GM18861 (cell line): ENCODE data around the gene NET1.

ENCODE experiments used
- ATAC-seq: cut with Tn5 transposase; IDR thresholded peaks from one replicate; pipeline ENCODE4 v1.9.1; 2021; ENCODE audit not compliant: unreplicated experiment

Gene NET1

GRCh38 chr10:5479481-5480161, 67.3 kb downstream of the NET1 start:
- no peak for ATAC-seq

DNA sequence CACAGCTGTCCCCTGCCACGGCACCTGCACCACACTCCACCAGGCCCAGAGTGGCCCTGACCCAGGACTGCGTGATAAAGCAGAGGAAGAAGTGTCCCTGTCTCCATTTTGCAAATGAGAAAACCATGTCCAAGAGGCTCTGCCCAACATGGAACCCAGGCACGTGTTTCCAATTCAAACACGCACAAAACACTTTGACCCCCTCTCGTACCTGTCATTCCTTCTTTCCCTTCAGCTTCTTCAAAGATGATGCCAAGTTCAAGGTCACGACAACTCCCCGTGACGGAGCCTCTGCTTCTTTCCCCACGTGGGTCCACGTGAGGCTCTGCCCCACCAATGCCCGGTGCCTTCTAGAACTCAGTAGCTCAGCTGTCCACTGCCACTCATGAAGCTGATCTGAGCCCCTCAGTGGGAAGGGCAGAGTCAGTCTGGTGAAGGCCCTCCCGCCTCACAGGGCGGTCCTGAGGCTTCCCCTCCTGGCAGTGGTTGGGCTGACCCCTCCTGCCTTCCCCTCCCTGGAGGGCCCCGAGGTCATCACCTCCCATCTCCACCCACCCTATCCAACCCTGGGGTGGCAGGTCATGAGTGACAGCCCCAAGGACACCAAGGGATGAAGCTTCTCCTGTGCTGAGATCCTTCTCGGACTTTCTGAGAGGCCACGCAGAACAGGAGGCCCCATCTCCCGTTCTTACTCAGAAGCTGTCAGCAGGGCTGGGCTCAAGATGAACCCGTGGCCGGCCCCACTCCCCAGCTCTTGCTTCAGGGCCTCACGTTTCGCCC, 68.0 kb downstream of the NET1 start:
- ATAC-seq = no peak

DNA sequence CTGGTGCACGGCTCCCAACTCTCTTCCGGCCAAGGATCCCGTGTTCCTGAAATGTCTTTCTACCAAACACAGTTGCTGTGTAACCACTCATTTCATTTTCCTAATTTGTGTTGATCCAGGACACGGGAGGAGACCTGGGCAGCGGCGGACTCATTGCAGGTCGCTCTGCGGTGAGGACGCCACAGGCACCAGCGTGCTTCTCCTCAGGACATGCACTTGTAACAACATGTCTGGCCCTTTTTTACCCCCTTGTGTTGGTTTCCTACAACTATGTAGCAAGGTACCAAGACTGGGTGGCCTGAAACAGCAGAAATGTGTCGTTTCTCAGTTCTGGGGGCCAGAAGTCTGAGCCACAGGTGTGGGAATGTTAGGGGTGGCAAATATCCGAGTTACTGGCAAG, 68.8 kb downstream of the NET1 start:
- no peak for ATAC-seq

GRCh38 chr10:5482016-5482415, 69.7 kb downstream of the NET1 start:
- no peak for ATAC-seq

DNA sequence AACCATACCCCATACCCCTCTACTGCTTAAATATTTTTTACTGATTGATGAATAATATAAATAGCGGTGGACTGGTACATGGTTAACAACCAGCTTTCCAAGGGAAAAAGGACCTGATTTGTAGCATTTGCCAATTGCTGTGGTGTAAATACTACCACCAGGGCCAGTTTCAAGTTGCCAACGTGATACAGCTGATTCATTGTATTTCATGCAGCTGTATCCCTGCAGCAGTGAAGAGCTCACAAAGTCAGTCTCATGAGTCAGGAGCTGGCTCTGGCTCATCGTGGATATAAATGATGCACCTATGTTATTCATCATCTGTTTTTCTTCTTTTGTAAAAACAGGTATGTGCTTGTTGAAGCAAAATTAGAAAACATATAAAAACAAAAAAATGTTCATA, 71.8 kb downstream of the NET1 start:
- ATAC-seq = no peak

DNA sequence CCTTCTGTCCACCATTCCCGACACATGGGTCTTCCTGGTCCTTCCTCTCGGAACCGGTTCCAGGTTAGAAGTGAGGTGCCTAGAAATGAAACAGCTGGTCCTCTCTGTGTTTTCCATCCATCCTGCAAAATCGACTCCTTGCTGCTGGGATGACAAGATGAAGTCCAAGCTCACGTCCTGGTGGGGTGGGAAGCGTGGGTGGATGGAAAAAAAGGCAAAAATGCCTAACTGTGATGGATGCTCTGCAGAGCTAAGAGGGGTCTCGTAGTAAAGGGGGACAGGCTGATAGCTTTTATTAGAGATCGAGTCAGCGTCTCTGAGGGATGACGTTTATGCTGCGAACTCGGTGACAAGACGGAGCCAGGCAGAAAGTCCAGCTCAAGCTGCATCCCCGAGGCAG, 72.9 kb downstream of the NET1 start:
- ATAC-seq = no peak

DNA sequence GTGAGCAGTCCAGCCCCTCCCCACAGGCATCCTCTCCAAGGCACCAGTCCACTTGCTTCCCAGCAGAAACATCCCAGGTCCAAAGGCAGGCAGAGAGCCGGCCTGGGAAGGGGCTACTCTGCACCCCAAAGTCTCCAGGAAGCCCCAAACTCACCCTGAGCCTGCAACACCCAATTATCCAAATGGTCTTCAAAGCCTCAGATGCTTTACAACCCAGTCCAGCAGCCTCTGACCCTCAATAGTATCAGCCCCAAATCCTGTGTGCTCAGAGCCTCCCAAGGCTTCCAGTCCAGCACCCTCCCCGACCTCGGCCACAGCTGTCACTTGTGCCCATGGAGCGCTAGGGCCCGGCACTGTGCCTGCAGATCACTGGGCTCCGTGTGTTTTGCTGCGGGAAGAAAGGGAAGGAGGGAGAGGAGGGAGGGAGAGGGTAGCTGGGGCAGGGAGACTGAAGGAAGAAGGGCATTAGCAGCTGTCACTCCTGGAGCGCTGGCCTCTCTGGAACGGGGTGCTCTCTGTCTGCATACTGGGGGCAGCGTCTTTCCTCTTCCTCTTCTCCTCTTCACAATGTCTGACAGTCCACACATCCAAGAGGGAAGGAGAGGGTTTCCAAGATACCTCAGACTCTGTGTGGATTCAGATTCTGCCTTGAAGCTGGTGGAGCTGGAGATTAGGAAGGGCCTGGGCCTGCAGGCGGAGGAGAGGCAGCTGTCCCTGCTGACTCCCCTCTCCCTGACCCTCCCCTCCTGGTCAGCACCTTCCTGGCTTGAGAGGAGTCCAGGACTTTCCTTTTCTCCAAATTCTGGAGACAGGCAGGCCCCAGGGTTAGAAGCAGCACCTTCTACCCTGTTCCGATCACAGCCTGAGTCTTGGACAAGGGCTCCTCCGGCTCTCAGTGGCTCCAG, 73.8 kb downstream of the NET1 start:
- no peak for ATAC-seq

DNA sequence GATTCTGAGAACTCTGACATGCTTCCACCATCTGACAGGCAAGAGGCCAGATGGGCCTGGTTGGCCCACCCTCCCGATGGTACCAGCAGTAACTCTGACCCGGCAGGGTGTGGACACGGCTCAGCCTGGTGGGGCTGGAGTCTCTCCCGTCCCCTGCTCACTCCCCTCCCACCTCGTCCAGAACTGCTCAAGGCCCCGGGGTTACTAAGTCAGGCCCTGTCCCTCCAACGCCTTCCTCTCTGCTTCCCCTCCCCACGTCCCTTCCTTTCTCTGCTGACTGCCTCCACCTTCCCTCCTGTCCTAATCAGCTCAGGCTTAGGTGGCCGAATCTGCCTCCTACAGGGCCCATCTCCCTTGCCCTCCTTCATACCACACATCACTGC, 74.5 kb downstream of the NET1 start:
- no peak for ATAC-seq

- ATAC-seq = no peak
Observed at GRCh38 chr10:5488272-5489161, 76.2 kb downstream of the NET1 start.

GRCh38 chr10:5490032-5490431, 77.7 kb downstream of the NET1 start:
- no peak for ATAC-seq

DNA sequence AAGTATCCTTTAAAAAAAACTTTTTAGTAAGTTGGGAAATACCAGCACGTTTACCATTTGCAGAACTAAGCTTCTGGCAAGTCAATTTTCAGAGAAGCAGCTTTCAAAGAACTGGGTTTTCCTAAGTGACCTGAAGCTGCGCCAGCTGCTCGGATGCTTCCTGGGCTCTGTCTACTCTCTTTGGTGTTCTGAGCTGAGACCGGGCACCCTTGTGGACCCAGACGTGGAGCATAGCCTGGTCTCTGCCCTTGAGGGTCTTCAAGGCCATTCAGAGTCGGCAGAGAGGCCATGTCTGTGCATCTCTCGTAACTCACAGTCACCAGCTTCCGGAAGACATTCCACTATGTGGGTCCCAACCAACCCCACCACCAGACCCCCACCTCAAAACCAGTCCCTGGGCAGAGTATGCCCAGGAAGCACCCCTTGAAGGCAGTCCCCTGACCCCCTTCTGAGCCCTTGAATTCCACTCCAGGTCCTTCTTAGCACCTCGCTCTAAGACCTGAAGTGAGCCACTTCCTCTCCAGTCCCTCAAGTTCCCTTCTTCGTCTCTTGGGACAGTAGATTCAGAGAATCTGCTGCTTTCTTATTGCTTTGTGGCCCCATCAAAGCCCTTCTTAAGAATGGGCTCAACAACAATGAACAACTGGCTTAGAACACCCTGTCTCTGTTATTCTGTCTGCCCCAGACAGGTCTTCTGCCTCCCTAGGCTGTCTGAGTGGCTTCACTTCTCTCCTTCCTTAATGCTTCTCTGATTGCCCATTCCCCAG, 78.5 kb downstream of the NET1 start:
- ATAC-seq = no peak

- ATAC-seq = no peak
Observed at GRCh38 chr10:5491477-5491876, 79.1 kb downstream of the NET1 start.

DNA sequence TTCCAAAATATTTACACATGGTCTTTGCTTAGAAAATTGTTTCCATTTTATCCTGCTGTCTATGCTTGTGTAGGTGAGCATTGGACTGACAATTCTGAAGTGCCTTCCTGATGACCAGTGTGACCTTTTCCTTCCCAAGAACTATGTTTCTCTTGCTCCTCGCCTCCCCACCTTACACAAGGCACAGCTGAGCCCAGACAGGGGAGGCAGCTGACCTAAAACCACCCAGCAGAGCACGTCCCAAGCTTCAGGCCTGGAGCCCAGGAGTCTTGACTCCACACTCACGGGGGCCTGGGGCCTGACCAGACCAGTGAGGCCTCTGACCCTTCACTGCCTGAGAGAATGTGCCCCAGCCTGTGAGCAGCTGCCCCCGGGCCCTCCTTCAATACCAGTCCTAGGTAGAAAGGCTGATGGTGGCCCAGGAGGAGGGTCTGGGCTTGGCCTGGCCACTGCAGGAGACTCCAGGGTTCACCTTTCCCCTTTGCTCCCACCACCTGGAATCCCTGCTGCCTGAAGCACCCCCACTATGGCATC, 80.0 kb downstream of the NET1 start:
- no peak for ATAC-seq

- ATAC-seq = no peak
Observed at GRCh38 chr10:5492929-5493576, 80.7 kb downstream of the NET1 start.

DNA sequence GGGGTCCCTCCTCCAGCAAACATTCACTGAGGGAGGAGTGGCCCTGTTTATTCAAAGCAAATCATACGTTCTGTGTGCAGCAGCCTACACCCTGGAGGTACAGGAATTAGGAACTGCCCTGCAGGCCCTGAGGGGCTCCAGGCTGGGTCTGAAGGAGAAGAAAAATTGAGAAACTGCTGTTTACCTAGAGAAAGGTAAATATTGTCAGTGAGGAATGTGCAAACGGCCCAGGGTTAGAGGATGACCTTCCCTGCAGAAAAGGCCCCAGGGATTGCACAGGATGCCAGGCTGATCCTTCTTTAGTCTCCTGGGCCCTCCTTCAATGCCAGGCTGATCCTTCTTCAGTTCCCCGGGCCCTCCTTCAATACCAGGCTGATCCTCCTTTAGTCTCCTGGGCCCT, 81.3 kb downstream of the NET1 start:
- ATAC-seq = no peak

DNA sequence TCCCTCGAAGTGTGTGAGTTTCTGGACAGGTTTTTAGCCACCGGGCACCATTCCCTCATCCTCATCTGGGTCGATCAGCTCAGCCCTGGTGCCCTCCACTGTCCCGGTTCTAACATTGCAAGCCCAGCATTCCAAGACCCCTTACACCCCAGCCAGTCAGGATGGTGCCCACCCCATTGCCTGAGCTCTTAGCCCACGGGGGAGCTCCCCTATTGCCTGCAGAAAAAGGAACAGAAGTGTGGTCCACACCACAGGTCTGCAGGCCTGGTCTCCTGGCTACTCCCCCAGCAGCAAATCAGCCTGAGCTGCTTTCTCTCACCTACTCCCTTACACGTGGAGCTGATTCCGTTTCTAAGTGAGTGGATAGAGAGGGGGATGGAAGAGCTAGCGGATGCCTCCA, 82.3 kb downstream of the NET1 start:
- ATAC-seq = no peak

DNA sequence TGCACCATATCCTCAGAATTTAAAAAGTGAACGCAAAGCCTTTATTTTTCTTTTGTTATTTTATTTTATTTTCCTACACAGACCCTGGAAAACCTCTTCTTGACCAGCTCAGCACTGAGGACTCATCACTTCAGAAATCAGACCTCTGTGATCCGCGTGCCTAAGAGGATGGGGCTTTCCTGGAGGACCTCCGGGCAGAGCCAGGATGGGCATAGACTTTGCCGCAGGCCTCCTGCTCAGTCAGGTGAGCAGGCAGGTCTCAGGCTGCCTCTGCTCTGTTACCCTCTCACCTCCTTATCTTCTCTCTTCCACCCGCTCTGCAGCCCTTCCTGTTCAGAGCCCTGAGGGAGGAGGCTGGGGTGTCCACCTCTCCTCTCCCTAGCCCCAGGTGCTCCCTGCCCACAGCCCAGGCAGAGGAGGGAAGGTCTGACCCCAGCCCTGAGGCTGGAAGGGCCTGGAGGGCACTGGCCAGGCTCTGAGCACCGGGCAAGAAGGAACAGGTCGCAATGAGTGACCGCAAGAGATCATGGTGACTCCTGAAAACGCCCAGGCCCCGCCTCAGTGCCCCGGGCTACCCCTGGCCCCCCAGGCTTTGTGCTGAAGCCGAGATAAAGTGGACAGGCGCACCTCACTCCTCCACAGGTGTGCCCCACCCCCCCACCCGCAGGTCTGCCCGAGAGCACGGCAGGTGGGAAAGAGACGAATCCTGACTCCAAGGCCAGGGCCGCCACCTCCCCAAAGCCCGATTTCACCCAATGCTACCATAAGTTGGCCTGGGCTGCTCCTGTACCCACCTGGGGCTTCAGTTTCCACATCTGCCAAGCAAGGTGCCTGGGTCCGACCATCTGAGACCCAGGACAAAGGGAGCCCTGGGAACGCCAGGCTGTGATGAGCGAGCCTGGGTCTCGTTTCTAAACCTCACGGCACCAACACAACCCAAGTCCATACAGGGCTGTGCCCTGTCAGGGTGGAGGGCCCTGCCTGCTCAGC, 84.2 kb downstream of the NET1 start:
- ATAC-seq = no peak

DNA sequence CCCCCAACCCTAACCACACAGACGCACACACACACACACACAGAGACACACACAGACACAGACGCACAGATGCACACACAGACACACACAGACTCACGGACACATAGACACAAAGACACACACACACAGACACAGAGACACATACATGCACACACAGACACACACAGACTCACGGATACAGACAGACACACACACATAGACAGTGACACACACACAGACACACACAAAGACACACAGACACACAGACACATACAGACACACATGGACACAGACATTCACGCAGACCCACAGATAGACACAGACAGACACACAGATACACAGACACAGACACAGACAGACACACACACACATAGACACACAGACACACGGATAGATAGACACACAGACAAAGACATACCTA, 84.9 kb downstream of the NET1 start:
- ATAC-seq = no peak
